Esophagus muscularis mucosa (tissue), 3 donors: ENCODE measurements around the gene SDK1.

ENCODE experiments used
- CTCF ChIP-seq, 3 experiments: fragments of 200-600 bp in 2 of 3; fragments of 450-650 bp in 1 of 3; sonication (generic) in 2 of 3; IDR thresholded peaks; one replicate each; pipeline ENCODE4 v1.5.1; 2017 to 2019; ENCODE audit warnings: antibody characterized with exemption in 3 of 3, mild to moderate bottlenecking in 2 of 3, moderate library complexity in 1 of 3
- POLR2A ChIP-seq: fragments of 450-650 bp; IDR thresholded peaks from one replicate; pipeline ENCODE4 v1.6.1; 2017; ENCODE audit warnings: antibody characterized with exemption, moderate library complexity, mild to moderate bottlenecking, low read depth

- TF ChIP-seq CTCF (IDR thresholded peaks at IDR 0.05), result no peak
- no peak for TF ChIP-seq POLR2A
These were observed 790.7 kb downstream of the SDK1 start for GRCh38 chr7:4091767-4092166.
